Measurements from ENCODE around the gene POLR1A.

The POLR1A gene

DNA sequence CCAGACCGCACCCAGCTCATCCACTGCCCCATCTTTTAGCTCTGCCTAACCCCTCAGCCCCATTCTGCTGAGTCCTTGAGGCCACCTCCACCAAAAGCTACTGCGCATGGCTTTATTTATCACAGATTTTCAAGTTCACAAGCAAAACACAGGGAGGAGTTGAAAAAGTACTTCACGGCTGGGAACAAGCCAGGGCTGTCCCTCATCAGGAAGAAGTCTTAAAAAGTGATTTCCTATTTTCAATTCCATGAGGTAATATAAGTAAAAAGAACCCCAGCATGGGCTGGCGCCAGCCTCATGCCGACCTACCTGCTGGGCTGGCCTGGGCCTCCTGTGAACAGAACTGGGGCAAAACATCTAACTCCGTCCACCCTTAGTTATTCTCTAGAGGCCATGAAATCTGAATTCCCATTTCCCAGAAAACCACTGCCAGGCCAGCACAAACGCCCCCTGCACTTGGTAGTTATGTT, 69.0 kb downstream of the POLR1A start:
- DNase-seq = no peak

DNA sequence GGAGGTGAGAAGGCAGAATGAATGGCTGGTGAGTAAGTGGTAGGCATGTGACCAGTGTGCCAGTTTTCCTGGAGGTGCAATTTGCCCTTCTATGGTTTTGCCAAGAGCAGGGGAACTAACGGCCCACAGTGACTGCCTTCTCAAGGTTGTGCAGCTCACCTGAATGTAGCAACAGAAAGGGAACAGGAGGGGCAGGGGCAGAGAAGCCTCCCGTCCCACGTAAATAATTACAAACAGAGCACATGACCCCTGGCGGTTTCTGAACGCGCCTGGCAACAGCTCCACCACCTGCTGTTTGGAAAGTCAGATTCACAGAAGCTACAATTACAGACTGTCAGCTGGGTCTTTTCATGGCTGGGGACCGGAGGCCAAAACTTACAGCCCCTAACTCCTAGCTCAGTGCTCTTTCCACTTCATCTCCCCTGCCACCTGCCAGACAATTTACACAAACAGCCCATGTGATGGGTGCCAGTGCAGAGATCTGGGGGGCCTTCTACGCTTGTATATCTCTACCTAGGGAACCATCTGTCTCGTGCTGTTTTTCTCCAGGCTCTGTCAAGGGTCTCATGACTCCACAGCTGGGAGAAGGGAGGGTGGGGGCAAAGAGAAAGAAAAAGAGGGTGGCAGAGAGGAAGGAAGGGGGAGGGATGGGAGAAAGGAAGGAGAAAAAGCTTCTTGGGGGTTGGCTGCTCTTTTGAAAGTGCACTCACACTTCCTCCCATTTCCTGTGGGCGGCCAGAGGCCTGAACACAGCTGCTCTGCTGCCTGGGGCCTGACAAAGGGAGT, 69.6 kb downstream of the POLR1A start:
- DNase-seq = peak; percentile 92

DNA sequence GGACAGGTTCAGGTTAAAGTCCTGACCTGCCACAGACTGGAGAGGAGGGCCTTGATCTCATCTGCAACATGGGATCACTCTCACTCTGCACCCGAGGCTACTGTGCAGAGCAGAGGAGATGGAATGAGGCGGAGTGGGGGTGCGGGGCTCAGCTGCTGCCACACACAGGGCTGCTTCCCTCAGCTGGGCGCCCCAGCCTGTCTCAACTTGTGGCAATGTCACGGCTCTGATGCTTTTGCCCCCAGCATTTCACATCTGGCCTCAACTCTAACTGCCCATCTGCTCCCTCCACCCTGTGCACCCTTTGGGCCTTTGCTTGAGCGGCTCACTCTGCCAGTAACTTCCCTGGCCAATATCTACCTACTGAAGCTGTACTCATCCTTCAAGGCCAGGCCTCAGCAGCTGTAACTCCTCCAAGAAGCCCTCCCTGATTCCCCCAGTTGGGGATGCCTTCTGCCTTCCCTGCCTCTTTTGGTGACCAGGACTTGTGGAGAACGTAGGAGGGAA, 70.3 kb downstream of the POLR1A start:
- no peak for DNase-seq

DNA sequence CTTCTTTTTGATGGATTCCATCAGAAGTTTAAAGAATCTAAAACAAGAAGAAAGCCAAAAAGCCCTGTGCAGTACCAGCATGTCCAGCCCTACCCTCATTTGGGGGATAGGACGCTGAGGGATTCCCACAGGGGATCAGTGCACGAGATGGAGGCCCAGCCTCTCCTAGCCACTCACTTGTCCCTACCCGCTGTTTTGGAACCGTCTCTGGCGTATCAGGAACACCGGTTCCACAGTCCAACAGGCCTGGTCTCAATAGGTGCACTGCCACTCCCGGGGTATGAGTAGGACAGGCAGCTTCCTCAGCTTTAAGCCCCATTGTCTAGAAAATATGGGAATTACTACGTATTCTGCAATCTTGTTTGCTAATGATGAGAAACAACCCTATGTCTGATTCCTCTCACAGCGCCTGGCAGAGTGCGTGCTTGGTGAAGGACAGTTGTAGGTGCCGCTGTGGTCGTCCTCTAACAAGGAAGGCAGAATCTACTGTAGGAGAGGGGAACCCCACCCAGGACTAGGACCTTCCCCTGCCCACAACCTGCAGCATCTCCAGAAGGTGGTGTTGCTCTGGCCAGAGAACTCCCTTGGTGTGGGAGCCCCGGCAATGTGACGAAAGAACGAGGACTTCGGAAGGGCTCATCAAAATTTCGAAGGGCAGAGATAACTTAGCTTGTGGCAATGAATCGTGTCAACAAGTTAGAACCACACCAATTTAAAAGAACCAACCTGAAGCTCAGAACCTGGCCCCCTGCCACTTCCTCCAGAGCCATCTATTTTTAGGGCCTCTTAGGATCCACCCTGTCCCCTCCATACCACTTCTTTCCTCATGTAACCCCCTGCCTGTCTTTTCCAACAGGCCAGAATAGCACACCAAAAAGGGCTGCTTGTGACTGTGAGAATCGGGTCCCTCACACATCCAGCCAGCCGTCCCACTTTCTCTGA, 71.7 kb downstream of the POLR1A start:
- DNase-seq = no peak

DNA sequence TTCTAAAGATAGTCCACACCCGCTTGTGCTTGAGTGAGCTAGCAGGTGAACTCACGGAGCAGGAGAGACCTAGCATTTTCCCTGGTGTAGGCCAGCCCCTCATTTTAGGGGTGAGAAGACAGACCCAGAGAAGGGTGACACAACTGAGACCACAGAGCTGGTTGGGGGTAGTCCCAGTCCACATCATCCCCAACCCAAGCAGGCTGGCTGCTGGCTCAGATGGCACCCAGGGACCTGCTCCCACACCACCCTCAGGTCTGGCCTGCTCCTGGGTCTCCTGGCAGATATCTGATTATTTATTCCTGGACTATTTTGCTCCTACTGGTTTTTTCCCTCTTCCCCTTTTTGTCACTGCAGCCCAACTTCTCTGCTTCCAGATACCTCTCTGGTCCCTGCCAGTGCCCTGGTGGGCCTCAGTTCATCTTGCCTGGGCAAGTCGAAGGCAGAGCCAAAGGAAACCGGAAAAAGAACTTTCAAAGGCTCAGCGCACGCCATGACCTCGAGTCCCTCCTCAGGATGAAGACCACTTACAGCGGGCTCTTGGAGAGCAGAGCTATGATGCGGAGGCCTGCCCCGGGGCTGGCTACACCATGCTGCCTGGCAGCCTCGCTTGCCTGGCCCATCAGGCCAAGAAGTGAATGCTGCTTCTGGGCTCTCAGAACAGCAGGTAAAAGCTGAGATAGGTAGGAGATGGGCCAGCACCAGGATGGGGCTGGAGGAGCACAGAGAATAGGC, 72.7 kb downstream of the POLR1A start:
- no peak for DNase-seq

DNA sequence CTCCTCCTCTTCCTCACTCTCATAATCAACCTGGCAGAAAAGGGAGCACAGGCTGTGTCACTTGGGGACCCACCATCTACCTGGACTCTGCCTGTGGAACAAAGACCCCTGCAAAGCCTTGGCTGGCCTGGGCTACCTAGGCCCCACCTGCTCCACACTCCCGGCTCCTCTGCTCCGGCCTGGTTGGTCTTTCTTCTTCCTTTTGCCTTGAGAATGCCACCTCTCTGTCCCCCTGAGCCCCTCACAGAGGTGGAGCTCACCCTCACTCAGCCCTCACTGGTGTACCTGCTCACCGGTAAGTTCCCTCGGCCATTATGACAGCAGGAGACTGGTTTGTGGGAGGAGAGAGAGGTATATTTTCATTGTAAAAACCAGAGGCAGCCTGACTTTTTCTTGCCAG, 74.1 kb downstream of the POLR1A start:
- DNase-seq = peak; percentile 6

DNA sequence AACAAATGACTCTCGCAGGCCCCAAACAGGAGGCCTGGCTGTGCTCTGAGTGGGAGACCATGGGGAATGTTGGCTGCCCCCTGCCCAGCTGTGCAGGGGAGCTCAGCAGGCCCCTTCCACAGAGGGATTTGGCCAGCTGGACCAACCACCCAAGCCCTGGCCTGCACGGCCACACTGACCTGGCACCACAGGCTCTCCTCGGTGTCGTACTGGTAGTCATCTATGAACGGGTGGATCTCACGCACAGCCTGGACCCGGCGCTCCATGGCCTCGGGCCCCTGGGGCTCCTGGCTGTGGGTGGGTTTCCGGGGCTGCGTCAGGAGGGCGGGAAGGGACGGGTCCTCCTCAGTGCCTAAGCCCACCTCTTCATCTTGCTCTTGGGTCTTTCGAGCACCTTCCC, 74.5 kb downstream of the POLR1A start:
- DNase-seq = peak; percentile 10

DNA sequence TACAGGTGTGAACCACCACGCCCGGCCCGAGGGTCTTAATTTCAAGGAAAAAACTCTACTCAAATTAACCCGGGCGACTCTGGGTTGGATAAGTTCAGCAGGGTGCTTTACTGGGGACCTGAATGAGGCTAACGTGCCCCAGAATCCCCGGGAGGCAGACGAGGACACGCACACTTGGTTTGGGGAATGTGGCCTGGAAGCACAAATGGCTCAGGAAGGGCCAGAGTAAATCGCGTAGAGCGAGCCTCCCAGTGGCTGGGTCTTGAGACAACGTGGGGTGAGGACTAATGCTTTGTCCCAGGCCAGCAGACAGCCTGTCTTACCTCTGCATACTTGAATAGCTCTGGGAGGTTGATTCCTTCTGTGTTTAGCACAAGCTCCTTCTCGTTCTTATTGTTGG, 75.8 kb downstream of the POLR1A start:
- DNase-seq = peak; percentile 6

DNA sequence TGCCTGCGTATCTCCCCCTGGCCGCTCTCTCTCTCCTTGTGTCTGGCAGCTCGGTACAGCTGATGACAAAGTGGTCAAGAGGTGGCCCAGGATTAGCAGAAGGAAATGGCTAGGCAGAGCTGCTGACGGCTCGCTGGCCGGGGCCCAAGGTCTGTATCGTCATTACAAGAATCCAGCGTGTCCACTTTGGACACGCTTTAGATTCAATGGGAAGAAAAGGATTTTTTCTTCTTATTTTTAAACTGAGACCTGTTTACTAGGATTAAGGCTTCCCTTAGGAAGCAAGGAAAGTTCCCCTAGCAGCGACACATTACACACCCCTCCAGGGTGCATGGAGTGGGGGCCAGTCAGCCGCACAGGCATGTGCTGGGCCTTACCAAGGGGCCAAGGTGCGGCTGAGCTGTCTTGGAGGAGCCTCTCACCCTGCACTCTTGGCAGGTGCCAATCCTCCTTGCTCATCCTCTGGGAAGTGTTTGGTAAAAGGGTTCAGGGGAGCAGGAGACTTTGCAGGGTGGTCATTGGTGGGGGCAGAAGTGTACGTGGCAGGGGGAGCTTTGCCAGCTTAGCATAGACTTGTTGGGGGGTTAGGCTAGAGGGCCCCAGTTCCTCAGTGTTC, 76.8 kb downstream of the POLR1A start:
- DNase-seq = peak; percentile 52

DNA sequence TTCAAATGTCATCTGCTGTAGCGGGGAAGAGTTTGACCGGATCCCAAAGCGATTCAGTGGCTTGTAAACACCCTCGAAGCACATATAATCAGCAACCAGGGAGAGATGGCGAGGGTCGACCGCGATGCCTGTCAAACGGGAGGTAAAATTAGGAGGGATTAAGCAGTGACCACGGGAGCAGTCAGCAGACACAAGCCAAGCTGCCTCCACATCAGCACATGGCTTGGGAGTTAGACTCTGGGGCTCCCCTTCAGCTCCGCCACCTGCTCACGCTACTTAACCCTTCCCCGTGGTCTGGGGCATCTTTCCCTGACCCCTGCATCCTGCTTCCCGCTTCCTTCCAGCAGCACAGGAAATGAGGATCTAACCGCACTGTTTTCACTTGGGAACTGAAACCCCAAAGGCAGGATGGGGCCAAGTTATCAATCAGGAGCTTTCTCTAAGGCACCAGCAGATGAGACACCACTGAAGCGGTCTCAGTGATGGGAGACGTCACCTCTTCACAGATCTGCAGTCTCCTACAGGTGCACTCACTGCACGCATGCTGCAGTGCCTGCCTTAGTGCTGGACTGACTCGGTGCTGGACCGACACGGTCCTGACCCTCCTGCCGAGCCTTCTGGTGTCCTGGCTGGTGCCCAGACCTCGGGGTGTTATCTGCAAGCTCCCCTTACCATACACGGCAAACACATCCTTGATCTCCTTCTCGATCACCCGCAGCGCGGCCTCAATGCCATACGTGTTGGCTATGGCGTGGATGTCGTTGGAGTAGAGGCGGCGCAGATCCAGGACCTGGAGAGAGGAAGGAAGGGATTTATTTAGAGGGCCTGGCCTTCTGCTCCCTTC, 77.5 kb downstream of the POLR1A start:
- DNase-seq = peak; percentile 26

DNA sequence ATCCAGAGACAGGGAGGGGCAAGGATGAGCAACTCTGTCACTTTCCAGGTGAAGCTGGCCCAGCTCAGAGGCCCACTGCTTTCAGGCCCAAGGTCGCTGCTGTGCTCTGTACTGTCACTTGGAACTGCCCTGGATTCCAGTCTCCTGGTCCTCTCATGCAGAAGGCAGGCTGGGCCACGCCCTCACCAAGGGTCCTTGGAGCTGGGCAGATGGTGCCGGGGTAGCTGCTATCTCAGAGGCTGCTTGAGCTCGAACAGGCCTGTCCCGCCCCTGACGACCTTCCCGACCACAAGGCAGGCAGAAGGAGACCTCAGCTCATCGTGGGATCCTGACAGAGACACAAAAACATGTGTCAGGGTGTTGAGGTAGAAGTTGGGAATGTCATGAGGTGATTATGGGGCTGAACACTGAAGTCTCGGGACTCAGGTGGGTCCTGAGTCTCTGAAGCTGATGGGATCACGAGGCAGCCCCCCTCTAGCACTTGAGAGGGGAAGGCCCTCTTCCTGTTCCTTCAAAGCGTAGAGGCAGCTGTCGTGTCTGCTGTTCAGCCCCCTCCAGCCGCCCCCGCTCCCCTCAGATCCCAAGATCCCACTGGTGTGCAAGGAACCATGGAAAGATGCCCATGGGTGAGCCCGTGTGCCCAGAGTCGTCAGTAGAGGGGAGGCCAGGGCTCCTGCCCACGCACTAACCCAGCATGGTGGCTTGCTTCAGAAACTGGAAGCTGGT, 78.3 kb downstream of the POLR1A start:
- peak; percentile 18 for DNase-seq

DNA sequence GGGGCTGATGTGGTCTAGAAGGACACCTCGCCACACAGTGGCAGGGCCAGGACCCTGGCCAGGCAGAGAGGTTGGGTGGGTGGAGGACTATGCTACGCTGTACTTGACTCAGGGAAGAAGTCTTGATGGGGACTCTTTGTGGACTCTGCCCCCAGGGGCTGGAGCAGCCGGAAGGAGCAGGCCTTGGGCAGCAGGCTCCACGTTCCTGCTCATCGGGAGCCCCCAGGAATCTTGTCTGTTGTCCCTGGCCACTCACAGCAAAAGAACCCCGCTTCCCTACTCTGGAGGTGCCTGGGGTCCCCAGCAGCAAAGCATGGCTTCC, 79.0 kb downstream of the POLR1A start:
- DNase-seq = no peak

DNA sequence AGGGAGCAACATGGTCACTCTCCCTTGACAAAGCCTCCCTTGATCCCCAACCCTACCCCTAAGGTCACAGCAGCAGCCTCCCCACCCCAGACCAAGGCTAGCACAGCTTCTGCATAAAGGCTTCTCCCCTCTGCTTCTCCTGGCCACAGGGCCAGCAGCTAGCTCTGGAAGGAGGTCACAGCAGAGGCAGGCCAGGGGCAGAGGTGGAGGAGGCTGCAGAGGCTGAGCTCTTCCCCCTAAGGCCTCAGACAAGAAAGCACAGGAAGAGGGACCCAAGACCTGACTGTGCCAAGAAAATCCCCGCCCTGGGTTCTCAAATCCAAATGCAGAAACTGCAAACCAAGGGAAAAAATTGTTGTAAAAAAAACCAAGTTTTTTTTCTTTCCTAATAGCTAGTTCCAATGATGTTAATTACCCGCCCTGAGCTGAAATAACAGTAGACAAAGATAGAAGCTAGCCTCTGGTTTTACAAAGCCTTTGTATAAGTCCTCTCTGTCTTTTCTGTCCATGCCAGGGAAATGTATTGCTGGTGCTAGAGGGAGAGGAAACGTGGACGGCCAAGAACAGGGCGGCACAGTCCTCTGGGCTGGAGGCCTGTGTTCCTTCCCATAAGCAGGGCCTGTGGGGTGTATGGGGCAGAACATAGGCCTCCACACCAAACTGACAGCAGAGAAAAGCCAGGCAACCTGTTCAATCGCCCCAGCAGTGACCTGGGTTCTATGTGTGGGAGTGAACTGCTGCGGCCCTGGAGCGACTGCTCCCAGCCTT, 79.5 kb downstream of the POLR1A start:
- DNase-seq = peak; percentile 27

DNA sequence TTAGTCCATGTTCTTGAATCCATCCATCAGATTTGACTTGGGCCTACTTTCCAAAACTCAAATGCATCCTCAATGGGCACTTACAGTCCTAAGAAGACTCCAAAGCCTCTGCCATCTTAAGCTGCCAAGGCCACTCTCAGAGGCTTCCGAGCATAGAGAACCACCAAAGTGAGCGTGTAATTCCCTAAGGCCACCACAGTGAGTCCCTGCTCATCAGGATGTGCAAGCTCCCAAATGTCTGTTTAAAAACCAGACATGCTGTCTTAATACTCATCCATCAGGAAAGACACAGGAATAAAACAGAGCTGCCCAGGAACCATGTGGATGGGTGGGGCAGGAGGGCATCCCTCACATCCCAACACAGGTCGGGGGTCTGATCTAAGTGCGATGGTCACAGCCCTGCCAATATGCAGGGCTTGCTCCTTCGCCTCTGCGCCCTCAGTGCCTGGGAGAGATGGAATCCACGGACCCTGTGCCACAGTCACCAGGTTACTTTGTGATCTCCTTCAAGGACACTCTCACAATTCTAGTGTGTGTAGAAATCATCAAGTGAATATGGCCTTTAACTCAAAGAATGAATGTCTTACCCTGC, 80.4 kb downstream of the POLR1A start:
- peak; percentile 11 for DNase-seq

DNA sequence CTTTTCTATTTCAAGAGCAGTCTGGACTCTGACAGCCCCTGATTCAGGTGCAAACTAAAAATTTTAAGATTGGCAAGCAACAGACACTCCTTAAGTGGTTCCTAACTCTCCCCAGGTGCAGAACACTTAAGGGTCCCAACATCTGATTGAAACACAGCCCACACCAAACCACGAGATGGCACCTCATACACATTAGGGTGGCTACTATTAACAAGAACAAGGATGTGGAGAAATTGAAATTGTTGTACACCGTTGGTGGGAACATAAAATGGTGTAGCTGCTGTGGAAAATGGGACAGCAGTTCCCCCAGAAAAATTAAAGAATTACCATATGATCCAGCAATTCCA, 82.3 kb downstream of the POLR1A start:
- no peak for DNase-seq

DNA sequence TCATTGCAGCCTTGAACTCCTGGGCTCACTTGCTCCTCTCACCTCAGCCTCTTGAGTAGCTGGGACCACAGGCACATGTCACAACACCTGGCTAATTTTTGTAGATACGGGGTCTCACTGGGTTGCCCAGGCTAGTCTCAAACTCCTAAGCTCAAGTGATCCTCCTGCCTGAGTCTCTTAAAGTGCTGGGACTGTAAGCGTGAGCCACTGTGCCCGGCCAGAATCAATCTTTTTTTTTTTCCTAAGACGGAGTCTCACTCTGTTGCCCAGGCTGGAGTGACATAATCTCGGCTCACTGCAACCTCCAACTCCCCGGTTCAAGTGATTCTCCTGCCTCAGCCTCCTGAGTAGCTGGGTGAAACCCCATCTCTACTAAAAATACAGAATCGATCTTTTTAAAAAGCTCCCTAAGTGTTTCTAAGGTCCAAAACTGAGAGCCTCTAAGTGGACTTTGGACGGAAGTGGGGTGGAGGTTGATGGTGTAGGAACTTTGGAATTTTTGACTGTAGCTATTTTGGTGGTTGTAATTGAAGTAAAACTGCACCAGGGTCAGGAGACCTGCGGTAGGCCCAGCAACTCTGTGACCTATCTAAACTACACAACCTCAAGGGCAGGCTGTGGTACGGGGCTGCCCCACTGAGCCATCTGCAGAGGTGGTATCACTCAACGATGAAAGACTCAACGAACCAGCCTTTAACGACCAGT, 82.9 kb downstream of the POLR1A start:
- DNase-seq = no peak

DNA sequence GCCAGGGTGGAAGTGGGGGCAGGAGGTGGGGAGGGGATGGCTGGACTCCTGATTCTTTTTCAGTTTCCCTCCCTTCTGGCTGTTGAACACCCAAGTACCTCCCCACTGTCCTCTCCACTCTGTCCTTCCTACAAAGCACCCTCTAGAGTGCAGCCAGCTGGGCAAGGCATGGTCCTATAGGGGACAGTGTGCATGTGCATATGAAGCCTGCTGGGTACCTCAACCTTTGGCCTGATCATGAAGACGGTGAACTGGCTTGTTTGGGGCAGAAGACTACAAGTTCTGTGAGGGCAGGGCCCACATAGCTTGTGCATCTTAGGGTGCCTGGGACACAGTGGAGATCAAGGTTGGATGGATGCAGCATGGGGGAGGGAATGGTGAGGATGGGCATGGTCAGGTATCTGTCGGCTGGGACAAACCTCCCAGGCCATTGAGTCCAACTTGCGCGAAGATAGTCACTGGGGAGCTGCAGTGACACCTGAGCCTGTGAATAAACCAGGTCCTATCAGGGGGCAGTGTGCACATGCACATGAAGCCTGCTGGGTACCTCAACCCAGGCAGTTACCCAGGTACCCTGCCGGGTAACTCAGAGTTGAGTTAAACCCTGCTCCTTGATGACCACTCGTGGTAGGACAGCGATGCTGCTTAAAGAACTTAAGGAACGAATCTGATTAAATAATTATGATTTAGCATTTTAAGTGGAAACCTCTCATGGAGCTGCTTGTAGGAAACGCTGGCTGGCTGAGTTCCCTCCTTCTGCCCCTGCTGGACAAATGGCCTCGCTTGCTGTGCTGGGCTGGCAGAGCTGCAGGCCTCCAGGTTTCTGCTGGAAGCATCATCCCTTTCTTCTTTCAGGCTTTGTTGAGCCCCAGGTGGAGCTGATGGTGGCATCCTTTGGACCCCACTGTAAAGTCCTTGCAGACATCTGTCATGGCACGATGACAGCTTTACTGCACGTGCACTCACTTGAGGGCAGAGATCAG, 84.0 kb downstream of the POLR1A start:
- DNase-seq = peak; percentile 18

DNA sequence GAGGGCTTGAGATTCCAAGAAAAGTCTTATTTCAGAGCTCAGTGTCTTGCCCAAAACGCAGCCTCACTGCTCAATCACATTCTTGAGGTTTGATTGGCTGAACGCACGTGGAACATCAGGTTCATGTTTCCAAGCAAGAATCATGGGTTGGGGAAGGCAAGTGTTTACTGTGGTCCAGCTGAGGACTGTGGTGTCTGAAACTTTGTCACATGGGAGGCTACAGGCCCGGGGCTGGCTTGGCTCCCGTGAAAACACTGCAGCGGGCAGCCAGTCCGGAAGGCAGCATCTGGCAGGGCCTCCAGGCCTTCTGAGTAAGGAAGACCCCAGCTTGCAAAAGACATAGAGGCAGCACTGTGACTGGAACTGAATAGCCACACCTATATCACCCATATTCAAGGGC, 84.7 kb downstream of the POLR1A start:
- peak; percentile 85 for DNase-seq

Data from right hindlimb (tissue), 1 donor.